ENCODE measurements around the gene CRY2.
A peak's percentile ranks its signal among the peaks of the same experiment; 100 is the strongest.
"Not testable (repeated sequence)": the region's sequence is repeated elsewhere in the genome, so short reads cannot be mapped to it uniquely, and the experiment has no call there.

The CRY2 gene

GRCh38 chr11:45832811-45833441 is 14.3 kb upstream of the CRY2 start:
- peaks cover 28% of the 10 kb centered on the region for H3K27me3 Mint-ChIP-seq (ENCODE audit: low read depth)
- H3K27ac Mint-ChIP-seq, result peak overlapping the region in 1 of 3 experiments; percentile 36
- no peaks in the 10 kb centered on the region for H3K36me3 Mint-ChIP-seq (ENCODE audit: low read depth)
- no peaks in the 10 kb centered on the region for H3K9me3 Mint-ChIP-seq
- H3K4me1 Mint-ChIP-seq, result no peaks in the 10 kb centered on the region
- H3K4me3 Mint-ChIP-seq, result no peak overlapping the region
- TF ChIP-seq, protein P1, sequence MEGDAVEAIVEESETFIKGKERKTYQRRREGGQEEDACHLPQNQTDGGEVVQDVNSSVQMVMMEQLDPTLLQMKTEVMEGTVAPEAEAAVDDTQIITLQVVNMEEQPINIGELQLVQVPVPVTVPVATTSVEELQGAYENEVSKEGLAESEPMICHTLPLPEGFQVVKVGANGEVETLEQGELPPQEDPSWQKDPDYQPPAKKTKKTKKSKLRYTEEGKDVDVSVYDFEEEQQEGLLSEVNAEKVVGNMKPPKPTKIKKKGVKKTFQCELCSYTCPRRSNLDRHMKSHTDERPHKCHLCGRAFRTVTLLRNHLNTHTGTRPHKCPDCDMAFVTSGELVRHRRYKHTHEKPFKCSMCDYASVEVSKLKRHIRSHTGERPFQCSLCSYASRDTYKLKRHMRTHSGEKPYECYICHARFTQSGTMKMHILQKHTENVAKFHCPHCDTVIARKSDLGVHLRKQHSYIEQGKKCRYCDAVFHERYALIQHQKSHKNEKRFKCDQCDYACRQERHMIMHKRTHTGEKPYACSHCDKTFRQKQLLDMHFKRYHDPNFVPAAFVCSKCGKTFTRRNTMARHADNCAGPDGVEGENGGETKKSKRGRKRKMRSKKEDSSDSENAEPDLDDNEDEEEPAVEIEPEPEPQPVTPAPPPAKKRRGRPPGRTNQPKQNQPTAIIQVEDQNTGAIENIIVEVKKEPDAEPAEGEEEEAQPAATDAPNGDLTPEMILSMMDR (IDR thresholded peaks at IDR 0.05; ENCODE audit: unreplicated experiment in 3 of 3), result no peak

GRCh38 chr11:45833761-45834160 is 13.5 kb upstream of the CRY2 start:
- no peak overlapping the region for H3K4me3 Mint-ChIP-seq
- H3K27me3 Mint-ChIP-seq (ENCODE audit: low read depth), result peaks cover 28% of the 10 kb centered on the region
- TF ChIP-seq, protein P1 (IDR thresholded peaks at IDR 0.05; ENCODE audit: unreplicated experiment in 3 of 3), result no peak
- no peaks in the 10 kb centered on the region for H3K36me3 Mint-ChIP-seq (ENCODE audit: low read depth)
- no peaks in the 10 kb centered on the region for H3K4me1 Mint-ChIP-seq
- H3K27ac Mint-ChIP-seq, result no peak overlapping the region
- H3K9me3 Mint-ChIP-seq, result no peaks in the 10 kb centered on the region

DNA sequence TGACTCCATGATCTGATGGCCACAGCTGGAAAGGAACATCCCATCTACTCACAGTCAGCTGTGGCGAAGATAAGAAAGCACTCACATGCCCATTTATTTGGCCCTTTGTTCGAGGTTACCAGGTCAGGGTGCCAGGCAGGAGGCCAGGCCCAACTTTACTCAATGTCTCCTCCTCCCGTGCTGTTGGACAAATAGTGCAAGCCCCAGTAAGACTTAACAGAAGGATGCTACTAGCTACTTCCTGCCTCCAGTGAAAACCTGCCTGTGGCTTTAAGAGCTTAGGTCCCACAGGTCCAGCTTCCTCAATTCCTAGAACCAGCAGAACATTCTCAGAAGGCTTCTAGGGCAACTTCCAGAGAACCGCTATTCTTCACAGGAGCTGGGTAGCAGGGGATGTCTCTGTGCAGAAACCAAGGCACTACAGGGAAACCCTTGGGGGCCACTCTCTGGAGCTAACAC is 12.9 kb upstream of the CRY2 start:
- Mint-ChIP-seq H3K4me1 (no peaks in the 10 kb centered on the region), H3K4me3 (no peak overlapping the region), H3K36me3 (ENCODE audit: low read depth) (no peaks in the 10 kb centered on the region), H3K27ac (no peak overlapping the region), H3K27me3 (ENCODE audit: low read depth) (peaks cover 28% of the 10 kb centered on the region), H3K9me3 (no peaks in the 10 kb centered on the region)
- TF ChIP-seq, protein P1 (IDR thresholded peaks at IDR 0.05; ENCODE audit: unreplicated experiment in 3 of 3), result no peak

DNA sequence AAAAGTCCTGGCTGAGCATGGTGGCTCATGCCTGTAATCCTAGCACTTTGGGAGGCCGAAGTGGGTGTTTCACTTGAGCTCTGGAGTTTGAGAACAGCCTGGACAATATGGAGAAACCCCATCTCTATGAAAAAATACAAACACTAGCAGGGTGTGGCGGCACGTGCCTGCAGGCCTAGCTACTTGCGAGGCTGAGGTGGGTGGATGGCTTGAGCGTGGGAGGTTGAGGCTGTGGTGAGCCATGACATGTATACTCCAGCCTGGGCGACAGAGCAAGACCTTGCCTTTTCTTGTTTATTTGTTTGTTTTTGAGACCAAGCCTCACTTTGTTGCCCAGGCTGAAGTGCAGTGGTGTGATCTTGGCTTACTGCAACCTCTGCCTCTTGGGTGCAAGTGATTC is 8.1 kb upstream of the CRY2 start:
- Mint-ChIP-seq H3K27me3 (ENCODE audit: low read depth) (peaks cover 19% of the 10 kb centered on the region), H3K27ac (no peak overlapping the region), H3K9me3 (no peaks in the 10 kb centered on the region), H3K4me1 (peaks cover 5% of the 10 kb centered on the region), H3K36me3 (ENCODE audit: low read depth) (no peaks in the 10 kb centered on the region), H3K4me3 (no peak overlapping the region)
- TF ChIP-seq, protein P1 (IDR thresholded peaks at IDR 0.05; ENCODE audit: unreplicated experiment in 3 of 3), result no peak

DNA sequence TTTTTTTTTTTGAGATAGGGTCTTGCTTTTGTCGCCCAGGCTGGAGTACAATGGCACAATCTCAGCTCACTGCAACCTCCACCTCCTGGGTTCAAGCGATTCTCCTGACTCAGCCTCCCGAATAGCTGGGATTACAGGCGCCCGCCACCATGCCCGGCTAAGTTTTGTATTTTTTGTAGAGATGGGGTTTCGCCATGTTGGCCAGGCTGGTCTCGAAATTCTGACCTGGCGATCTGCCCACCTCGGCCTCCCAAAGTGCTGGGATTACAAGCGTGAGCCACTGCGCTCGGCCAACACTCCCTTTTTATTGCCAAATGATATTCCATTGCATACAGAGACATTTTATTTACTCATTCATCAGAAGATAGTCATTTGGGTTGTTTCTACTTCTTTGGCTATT is 7.0 kb upstream of the CRY2 start:
- H3K27ac Mint-ChIP-seq, result not testable (repeated sequence)

DNA sequence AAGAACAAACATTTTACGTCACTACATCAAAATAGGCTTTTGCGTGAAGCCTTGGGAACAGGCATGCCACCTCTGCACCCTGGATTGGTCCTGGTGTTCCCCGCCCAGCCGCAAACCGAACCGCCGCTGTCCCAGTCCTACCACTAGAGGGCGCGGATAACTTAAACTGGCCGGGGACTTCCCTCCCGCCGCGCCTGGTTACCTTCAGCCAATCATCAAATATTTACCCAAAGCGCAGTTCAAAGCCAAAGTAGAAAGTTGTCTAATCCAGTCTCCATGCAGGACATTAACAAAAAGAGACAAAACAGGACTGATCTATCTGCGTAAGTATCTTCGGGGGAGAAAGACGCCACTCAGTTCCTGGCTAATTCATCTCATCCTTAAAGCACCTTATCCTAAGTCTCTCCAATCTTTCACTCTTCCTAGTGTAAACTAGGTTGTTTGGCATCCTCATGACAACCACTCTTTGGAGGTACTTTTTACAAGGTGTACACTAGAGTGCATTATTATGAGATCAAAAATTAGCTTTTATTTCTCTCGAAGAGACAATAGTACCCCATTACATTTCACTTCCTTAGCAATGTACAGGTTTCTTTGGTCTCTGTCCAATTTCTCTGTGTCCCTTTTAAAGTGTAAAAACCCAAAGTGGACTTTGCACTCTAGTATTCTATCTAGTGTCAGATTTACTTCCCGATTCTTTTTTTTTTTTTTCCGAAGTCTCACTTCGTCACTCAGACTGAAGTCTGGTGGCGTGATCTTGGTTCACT is 3.9 kb upstream of the CRY2 start:
- TF ChIP-seq, protein P1 (IDR thresholded peaks at IDR 0.05; ENCODE audit: unreplicated experiment in 3 of 3), result peak; percentile 92 to 97 (median 95)
- H3K27ac Mint-ChIP-seq, result peak overlapping the region; percentile 13 to 64 (median 53)
- peaks cover 15% of the 10 kb centered on the region for H3K4me1 Mint-ChIP-seq
- H3K9me3 Mint-ChIP-seq, result no peaks in the 10 kb centered on the region
- peak overlapping the region; percentile 14 to 26 (median 24) for H3K4me3 Mint-ChIP-seq
- no peaks in the 10 kb centered on the region for H3K36me3 Mint-ChIP-seq (ENCODE audit: low read depth)
- H3K27me3 Mint-ChIP-seq (ENCODE audit: low read depth), result peaks cover 8% of the 10 kb centered on the region

More for the DNA sequence above, 7.0 kb upstream of the CRY2 start:
- not testable (repeated sequence) for H3K4me3 Mint-ChIP-seq; H3K36me3 Mint-ChIP-seq (ENCODE audit: low read depth); H3K9me3 Mint-ChIP-seq; H3K4me1 Mint-ChIP-seq
- H3K27me3 Mint-ChIP-seq (ENCODE audit: low read depth), result peaks cover 18% of the 10 kb centered on the region

Measured in nephron (organoid).